Measurements from ENCODE around the gene PPA2.
"Not testable (repeated sequence)": the region's sequence is repeated elsewhere in the genome, so short reads cannot be mapped to it uniquely, and the experiment has no call there.

PPA2 gene

DNA sequence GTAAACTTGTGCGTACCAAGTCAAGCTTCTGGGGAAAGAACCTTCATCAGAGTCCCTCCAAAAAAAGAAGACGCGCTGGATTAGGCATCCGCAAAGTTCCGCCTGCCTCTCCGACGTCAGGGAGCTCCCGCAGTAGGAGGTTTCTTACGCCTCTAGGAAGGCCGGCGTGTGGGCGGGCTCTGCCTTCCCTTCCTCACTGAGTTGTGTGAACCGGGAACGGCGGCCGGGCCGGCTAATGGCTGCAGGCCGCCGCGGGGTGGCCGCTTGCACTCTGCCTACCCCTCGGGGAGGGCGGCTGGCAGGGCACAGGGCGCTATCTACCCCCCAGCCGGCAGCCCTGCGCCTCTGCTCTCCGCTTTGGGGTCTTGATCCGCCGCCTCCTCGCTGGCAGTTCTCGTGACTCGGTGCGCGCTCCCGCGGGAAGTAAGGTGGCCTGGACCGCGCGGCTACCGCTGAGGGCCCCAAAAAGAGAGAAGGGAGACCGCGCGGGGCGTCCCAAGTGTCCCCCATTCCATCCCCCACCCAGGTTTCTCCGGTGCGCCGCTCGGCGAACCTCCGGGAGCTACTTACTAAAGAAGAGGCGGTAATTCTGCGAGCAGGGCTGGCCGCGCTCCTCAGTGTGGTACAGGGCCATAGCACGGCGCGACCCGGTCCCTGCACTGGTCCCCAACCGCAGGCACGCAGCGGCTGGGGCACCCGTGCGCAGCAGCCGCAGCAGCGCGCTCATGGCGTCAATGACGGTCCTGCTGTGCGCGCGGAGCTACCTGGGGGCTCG, at the start of gene PPA2:
Gene PPA2, minus strand, starts transcription at position 739 of the 775 bp plus-strand sequence. Its CDS starts 12 bp downstream, at position 727.
- DNase-seq (ENCODE audit: low spot score): peak; percentile 86

DNA sequence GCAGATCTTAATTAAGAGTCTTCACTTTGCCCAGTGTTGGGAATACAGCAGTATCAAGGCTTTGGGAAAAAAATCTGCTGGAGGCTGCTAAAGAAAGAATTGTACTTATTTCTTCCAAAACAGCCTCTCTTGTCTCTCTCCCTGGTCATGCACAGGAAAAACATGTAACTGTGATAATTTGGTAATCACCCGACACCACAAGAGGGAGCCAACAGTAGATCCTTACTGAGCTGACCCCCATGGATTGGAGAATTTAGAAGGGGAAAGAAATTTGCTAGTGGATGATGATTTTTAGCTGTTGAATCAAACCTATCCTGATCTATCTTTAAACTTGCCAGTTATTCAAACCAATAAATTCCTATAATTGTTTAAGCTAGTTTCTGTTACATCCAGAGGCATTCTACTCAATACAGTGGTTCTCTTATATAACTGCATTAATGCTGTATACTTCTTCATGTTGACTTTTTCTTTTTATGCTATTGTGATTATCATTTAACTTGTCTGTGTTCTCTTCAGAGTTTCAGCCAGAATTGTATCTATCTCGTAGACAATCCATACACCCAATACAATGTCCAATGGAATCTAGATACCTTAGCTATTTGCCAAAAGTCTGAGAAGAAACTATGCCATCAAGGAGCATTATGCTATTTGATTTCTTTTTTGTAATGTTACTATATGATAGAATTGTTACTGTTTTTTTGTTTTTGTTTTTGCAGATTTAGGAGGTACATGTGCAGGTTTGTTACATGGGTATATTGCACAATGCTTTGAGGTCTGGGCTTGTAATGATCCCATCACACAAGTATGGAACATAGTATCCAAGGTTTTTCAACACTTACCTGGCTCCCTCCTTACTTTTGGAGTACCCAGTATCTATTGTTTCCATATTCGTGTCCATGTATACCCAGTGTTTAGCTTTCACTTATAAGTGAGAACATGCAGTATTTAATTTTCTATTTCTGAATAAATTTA, 47.2 kb upstream of the PPA2 start:
- peak; percentile 53 for DNase-seq (ENCODE audit: low spot score)

DNA sequence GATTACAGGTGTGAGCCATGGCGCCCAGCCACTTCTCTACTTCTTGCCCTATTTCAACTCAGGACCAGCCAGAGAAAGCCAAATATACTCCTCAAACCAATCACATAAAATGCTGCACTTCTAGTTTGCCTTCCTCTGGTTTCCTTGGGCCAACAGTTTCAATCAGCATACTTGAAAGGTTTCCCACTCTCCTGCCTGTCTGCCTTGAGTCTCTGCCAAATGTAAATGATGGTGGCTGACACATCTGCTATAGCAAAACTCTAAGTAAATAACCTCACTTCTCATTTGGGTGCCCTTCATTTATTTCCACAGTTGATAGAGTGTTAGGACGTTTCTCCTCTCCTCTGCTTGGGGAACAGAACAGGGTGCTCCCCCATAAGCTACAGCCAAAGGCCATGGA, 36.4 kb upstream of the PPA2 start:
- DNase-seq (ENCODE audit: low spot score): no peak

DNA sequence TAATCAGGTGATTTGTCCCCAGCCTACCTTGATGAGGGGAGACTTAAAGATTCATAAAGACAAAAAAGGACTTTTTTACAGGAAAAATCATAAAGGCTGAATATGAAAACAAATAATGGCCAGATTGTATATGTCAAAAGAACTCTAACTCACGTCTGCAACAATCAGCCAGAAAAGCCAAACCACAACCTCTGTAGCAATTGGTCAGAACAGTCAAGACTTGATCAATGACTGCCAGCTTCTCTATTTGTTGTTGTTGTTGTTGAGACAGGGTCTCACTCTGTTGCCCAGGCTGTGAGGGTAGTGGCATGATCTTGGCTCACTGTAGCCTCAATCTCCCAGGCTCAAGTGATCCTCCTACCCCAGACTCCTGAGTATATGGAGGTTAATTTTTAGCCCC, 35.9 kb upstream of the PPA2 start:
- no peak for DNase-seq (ENCODE audit: low spot score)

DNA sequence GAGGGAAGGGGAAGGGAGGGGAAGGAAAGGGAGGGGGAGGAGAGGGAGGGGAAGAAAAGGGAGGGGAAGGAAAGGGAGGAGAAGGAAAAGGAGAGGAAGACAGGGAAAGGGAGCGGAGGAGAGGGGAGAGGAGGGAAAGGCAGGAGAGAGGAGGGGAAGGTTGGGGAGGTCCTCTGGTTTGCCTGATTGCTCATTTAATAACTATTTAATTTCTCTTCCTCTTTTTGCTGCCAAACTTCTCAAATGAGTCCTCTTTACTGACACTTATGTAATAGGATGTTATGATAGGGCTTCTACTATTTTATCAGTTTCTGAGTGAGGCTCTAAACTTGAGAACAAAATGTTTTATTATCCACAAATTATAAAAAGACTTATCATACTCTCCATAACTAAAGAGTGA, 35.4 kb upstream of the PPA2 start:
- no peak for DNase-seq (ENCODE audit: low spot score)

DNA sequence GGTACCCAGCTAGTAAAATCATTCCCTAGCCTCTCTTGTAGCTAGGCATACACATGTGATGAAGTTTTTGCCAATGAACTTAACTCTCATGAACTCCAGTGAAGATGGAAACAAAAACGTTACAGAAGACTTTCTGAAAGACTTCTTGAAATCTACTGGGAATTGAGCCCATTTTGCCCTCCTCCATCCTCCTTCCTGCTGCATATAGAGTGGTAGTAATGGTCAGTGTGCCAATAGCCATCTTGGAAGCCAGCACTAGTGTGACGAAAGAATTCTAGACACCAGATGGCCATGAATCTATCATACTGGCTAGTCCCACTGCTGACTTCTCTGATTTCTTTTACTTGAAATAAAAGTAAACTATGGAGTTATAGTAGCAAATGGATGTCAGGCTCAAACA, 30.9 kb upstream of the PPA2 start:
- DNase-seq (ENCODE audit: low spot score): no peak

DNA sequence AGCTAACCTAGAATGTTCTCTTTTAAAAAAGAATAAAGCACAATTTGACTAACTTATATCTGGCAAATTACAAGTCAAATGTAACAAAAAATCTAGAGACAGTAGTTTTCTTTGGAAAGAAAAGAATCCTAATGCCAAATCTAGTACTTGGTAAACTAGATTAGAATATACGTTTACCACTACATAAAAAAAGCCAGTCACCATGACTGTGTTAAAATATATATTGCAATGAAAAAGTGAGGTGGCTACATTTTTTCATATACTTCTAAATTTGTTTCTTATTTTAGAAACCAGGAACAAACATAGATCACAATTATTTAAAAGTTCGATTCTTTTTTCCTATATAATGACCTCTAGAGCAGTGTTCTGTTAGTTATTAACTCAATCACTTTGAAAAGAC, 29.6 kb upstream of the PPA2 start:
- DNase-seq (ENCODE audit: low spot score): no peak

DNA sequence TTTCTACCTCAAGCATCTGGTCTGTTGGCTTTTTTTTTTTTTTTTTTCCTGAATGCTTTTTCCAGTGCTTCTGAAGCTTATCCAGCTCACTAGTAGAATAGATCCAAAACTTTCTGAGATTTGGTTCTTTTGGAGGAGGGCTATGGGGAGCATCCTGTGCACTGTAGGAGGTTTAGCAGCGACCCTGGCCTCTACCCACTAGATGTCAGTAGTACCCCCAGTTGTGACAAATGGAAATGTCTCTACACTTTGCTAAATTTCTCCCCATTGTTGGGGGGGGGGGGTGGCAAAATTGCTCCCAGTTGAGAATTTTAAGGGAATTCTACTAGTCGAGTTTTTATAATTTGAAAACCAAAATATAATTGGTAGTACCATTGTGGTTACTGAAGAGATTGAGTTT, 23.0 kb upstream of the PPA2 start:
- no peak for DNase-seq (ENCODE audit: low spot score)

DNA sequence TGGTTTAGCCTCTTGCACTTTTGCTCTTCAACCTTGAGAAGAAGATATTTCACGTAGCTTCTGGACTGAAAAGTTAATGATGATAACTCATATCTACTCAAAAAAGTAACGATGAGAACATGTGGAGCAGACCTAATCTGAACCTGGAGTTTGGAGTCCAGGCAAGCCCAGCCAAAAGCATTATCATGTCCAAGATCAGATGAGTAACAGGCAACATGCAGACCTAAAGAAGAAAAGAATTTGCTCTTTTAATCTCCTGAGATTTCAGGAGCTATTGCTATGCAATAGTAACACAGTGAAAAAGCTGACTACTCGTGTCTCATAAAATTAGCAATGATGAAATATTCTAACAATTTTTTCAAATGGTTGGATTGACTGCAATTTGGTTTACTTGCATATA, 21.8 kb upstream of the PPA2 start:
- no peak for DNase-seq (ENCODE audit: low spot score)

DNA sequence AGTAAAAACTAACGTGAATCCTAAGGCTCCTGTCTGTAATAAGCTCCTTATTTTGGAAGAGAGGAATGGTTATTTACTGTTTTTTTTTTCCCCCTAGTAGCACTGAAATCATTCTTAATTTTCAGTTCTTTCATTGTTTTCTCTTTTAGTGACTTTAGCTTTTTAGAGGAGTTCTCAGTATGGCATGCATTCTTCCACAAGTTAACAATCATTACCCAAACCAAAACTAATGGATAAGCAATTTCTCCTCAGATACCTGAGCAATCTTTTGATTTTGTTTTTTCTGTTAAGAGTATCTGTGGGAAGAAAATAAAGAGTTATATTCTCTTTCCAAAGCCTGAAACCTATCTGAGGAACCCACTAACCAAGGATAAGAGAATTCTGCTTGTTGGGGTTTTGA, 16.7 kb upstream of the PPA2 start:
- DNase-seq (ENCODE audit: low spot score): no peak

DNA sequence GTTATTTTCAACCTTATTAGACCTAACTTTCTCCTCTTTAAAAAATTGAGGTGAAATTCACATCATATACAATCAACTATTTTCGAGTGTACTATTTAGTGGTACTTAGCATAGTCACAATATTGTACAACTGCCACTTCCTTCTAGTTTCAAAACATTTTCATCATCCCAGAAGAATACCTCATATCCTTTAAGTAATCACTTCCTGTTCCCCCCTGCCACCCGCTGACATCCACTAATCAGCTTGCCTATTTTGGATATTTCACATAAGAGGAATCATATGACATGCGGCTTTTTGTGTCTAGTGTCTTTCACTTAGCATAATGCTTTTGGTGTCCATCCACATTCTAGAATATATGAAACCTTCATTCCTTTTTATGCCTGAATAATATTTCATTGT, 10.0 kb upstream of the PPA2 start:
- DNase-seq (ENCODE audit: low spot score): no peak

DNA sequence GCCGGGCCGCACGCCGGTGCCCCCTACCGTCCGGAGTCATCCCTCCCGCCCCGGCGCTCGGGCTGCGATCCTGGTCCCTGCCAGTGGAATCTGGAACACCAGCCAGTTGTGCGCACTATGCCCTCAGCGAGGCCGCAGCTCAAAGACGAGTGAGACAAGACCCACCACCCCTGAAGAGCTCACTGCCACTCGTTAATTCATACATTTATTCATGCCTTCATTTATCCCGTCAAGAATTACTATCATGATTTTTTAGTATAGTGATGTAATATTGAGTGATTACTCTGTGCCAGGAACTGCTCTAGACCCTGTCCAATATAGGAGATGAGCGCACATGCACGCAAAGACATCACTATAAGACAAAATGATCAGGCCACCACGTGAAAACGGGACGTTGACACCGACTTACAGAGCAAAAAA, 247 bp upstream of the PPA2 start:
- peak; percentile 97 for DNase-seq (ENCODE audit: low spot score)

DNA sequence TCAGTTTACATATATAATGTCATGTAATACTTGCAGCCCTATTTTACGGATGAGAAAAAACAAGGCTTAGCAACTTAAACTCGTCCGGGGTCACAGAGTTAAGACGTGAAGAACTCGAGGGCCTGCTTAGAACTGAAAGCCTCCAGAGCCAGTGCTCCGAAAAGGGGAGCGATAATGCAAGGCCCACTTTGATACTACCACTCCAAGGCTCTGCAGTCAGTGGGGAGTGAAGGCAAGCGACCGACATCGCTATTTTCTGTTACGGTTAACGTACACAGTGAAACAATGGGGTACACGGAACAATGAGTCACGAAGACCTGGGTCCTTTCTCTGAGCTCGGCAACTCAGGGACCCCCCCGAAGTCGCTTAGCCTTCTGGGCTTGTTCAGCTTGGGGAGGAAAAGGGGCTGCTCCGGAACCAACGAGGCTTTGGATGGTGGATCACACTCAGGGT, 965 bp downstream of the PPA2 start:
- no peak for DNase-seq (ENCODE audit: low spot score)

DNA sequence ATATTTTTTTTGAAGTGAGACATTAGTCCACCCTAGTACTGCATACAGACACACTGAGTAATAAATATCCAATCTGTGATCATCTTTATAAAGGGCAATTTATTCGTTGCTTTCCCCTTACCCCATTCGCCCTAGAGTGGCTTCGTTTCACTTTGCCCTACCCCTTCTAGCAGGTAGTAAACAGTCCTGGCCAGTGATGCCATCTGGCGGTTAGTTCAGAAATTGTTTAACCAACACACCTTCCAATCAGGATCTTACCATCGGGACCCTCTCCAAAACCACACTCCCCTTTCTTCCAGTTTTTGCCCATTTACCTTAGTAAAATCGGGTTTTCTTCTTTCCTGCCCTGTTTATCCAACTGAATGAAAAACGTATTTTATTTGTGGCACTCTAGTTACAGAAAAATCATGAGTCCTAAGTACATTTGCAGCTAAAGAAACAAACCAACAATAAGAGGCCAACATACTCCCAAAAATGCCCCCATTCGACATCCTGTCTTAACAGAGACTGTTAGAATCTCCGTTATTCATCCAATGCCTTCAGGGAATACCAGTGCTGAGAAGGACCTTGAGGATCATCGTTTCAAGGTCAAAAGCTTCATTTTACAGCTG, 2.2 kb downstream of the PPA2 start:
- peak; percentile 71 for DNase-seq (ENCODE audit: low spot score)

DNA sequence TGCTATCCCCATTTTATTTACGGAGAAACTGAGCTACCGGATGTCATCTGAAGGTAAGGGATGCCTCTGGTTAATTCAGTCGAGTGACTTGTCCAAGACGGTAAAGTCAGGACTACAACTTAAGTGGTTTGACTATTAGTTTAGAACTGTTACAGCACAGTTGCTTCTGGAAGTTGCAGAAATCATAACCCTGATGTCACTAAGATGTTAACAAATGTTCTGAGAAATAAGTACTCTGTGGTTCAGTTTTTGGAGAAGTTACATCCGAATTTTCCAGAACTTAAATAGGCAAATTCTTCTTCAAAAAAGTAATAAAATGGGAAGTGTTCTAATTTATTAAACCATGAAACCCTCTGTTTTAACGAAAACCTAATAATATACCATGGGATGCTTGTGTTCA, 3.1 kb downstream of the PPA2 start:
- DNase-seq (ENCODE audit: low spot score): no peak

DNA sequence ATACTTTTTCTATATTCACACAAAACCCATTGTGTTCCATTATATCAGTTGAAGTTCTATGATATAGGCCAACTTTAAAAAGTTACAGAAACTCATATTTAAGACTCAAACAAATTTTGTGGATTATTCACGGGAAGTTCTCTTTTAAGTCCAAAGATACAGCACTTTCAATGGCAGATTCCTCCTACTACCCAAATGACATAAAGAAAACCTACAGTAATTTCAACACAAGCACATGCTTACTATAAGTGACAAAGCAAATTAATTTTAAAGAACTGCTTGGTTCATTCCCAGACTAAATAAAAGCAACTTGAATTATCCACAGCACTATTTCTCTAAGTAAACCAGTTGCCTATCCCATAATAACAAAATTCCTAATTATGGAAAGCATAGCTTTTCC, 4.1 kb downstream of the PPA2 start:
- DNase-seq (ENCODE audit: low spot score): no peak

DNA sequence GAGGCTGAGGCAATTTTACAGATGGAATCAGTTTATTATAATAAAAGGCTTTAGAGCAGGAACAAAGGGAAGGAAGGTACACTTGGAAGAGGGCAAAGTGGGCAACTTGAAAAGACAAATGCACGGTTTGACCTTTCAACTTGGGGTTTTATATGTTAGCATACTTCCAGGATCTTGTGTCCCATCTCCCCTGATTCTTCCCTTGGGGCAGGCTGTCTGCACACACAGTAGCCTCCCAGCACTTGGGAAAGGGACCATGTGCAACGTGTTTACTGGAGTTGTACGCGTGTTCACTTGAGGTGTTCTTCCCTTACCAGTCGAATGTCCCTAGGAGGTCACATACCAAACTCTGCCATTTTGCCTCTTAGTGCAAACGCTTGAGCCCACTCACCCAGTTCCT, 7.3 kb downstream of the PPA2 start:
- DNase-seq (ENCODE audit: low spot score): no peak

DNA sequence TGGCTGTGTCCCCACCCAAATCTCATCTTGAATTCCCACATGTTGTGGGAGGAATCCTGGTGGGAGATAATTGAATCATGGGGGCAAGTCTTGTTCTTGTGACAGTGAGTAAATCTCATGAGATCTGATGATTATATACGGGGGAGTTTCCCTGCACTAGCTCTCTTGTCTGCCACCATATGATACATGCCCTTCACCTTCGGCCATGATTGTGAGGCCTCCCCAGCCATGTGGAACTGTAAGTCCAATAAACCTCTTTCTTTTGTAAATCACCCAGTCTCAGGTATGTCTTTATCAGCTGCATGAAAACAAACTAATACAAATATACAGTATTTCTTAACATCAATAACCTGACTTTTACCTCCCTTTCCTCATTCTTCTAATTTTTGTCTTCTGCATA, 9.3 kb downstream of the PPA2 start:
- not testable (repeated sequence) for DNase-seq (ENCODE audit: low spot score)

DNA sequence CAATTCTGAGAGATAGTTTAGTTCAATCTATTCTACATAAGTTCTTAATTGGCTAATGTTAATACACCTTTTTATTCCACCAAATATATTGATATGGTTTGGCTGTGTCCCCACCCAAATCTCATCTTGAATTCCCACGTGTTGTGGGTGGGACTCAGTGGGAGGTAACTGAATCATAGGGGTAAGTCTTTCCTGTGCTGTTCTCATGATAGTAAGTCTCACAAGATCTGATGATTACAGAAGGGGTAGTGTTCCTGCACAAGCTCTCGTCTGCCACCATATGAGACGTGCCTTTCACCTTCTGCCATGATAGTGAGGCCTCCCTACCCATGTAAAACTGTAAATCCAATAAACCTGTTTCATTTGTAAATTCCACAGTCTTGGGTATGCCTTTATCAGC, 11.3 kb downstream of the PPA2 start:
- DNase-seq (ENCODE audit: low spot score): no peak

DNA sequence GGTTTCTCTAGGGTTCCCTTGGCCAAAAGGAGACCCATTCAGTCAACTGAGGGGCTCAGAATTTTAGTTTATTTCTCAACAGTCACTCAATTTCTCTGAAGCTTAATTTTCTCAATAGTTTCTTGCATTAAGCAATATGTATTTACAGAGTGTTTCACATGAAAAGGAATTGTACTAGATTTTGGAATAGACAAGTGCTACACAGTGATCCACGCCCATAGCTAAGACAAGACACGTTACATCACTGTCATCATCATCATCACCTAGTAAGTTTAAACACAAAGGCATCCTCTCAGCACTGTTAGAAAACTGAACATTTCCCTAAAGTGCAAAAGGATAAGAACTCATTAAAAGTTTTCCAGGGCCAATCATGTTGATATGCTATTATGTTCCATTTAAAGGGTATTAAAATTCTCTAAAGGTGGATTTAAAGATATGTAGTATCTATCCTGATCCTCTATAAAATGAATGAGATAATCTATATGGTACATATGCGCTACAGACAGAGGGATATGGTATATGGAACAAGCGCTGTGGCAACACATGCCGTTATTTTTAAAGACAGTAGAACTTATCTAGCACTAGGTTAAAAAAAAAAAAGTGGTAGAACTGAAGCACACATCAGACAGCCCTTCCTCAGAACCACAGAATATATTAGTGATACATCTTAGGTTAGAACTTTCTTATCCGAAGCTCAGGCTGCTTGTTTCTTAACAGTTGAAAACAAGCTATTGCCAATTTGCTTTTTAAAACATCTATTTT, 12.1 kb downstream of the PPA2 start:
- DNase-seq (ENCODE audit: low spot score): no peak

DNA sequence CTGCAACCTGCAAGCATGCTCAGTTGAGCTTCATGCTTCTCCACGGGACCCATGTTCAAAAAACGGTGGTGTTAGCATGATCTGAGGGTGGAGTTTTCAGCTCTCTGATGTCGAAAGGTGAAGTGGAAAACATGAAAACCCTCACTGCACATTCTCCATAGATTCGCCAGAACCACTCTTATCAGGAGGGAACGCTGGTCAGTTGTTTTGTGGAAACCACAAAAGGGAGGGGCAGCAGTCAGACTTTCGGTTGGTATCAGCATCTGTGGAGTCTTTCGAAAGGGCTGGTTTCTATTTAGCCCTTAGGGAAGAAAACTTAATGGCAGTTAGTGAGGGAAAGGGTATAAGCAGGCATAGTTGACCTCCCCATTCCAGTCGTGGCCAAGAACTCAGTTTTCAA, 12.6 kb downstream of the PPA2 start:
- DNase-seq (ENCODE audit: low spot score): no peak

DNA sequence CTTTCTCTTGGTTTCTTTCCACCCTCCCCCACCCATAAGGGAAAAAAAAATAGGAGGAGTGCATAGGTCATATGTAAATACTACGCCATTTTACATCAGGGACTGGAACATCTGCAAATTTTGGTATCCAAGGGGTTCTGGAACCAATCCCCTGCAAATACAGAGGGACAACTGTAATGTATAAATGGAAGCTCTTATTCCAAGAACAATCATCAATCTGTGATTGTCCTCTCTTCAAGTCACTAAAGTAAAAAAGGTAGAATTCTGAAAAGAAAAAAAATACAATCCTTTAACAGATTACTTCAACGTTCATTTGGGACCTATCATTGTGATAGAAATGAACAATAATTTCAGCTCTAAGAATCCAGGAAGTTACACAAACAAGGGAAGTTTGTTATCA, 13.6 kb downstream of the PPA2 start:
- no peak for DNase-seq (ENCODE audit: low spot score)

All from AG20443 (cell line).